OCI-LY7 (cell line): ENCODE data around the gene UFM1. TPM values are rescaled to one million over a fixed set of nuclear protein-coding genes. Genes with fewer than 3 reads are reported as not detected.
"Not testable (repeated sequence)": the region's sequence is repeated elsewhere in the genome, so short reads cannot be mapped to it uniquely, and the experiment has no call there.

Source experiments
- BruUV-seq: library from RNA; stranded (reverse); fragments of 400-500 nt; replicated peaks from 2 replicates; lab custom pipeline; 2021; lab: Mats Ljungman, UMichigan
- CTCF ChIA-PET: fragments of 300-600 bp; sonication (Branson Sonifier 250); formaldehyde crosslinking; loops from one replicate; lab custom pipeline; 2022; ENCODE audit warnings: antibody characterized with exemption; ENCODE audit not compliant: unreplicated experiment; lab: Charles Lee
- POLR2A ChIA-PET: fragments of 300-600 bp; sonication (Branson Sonifier 250); formaldehyde crosslinking; loops from one replicate; lab custom pipeline; 2022; ENCODE audit warnings: antibody characterized with exemption; lab: Charles Lee
- DNase-seq: peaks from one replicate; pipeline ENCODE4 v3.0.0-alpha.2; 2015; ENCODE audit warnings: low spot score
- H2AFZ ChIP-seq: fragments of 200-600 bp; sonication (generic), shearing (Covaris generic); 2 replicates; pipeline ENCODE4 v1.6.1; 2014; ENCODE audit warnings: mild to moderate bottlenecking, antibody characterized with exemption, low read length, moderate library complexity
- H3K27ac ChIP-seq: fragments of 200-600 bp; sonication (generic); 2 replicates; pipeline ENCODE4 v1.5.1; 2014; ENCODE audit warnings: mixed run types, low read depth, mild to moderate bottlenecking, moderate library complexity, low read length, inconsistent platforms; ENCODE audit not compliant: poor library complexity, severe bottlenecking
- H3K36me3 ChIP-seq: fragments of 200-600 bp; sonication (generic); 2 replicates; pipeline ENCODE4 v1.6.1; 2014; ENCODE audit warnings: mild to moderate bottlenecking, antibody characterized with exemption, low read length, moderate library complexity, mixed read lengths; ENCODE audit not compliant: insufficient read depth
- H3K4me1 ChIP-seq: fragments of 200-600 bp; sonication (generic); 2 replicates; pipeline ENCODE4 v1.5.1; 2014; ENCODE audit warnings: mild to moderate bottlenecking, low read length; ENCODE audit not compliant: insufficient read depth, poor library complexity, severe bottlenecking
- H3K4me2 ChIP-seq: fragments of 200-600 bp; sonication (generic); 2 replicates; pipeline ENCODE4 v1.6.1; 2014; ENCODE audit warnings: mild to moderate bottlenecking, low read length
- H3K4me3 ChIP-seq: fragments of 200-600 bp; sonication (generic); 2 replicates; pipeline ENCODE4 v1.5.1; 2014; ENCODE audit warnings: mild to moderate bottlenecking, low read depth, low read length; ENCODE audit not compliant: poor library complexity, severe bottlenecking
- H3K79me2 ChIP-seq: fragments of 200-600 bp; sonication (generic); 2 replicates; pipeline ENCODE4 v1.6.1; 2016; ENCODE audit warnings: low read depth, mild to moderate bottlenecking, low read length, moderate library complexity, mixed read lengths; ENCODE audit not compliant: insufficient read depth
- H3K9me2 ChIP-seq: fragments of 200-600 bp; sonication (generic); 2 replicates; pipeline ENCODE4 v1.6.1; 2016; ENCODE audit warnings: mild to moderate bottlenecking, low read length, mixed read lengths; ENCODE audit not compliant: insufficient read depth
- H3K9me3 ChIP-seq: fragments of 200-600 bp; sonication (generic); 2 replicates; pipeline ENCODE4 v1.6.1; 2014; ENCODE audit warnings: mild to moderate bottlenecking, mixed run types, low read length, mixed read lengths
- H4K20me1 ChIP-seq: fragments of 200-600 bp; sonication (generic); 2 replicates; pipeline ENCODE4 v1.6.1; 2014; ENCODE audit warnings: mild to moderate bottlenecking, antibody characterized with exemption, low read length, moderate library complexity, mixed read lengths; ENCODE audit not compliant: insufficient read depth
- EZH2phosphoT487 ChIP-seq: fragments of 200-600 bp; sonication (generic); IDR thresholded peaks from 2 replicates; pipeline ENCODE4 v1.6.1; 2018; ENCODE audit warnings: low read depth, borderline replicate concordance, mild to moderate bottlenecking, mixed run types, antibody characterized with exemption, low read length, moderate library complexity, mixed read lengths
- intact Hi-C: fragments of 100-400 bp; cut with micrococcal nuclease; formaldehyde crosslinking; loops from one replicate; pipeline ENCODE4 v1.10.0; 2022; ENCODE audit not compliant: unreplicated experiment
- total RNA-seq, 2 experiments: library from RNA; depleted of rRNA in 1 of 2; stranded (reverse); fragments of >200 nt in 1 of 2; shearing (Covaris generic) in 1 of 2; gene quantifications; 2 replicates each; pipeline ENCODE4 v1.2.3, GENCODE V29; 2014 to 2022
- TF ChIP-seq, protein P1 (sequence below): fragments of 200-600 bp; sonication (generic); conservative IDR thresholded peaks from 2 replicates; pipeline ENCODE4 v1.5.1; 2014; ENCODE audit warnings: mild to moderate bottlenecking, antibody characterized with exemption, low read length, moderate library complexity, mixed read lengths

The UFM1 gene
- total RNA-seq, 2 experiments from 2014 or later: 33.3 to 46.9 TPM

DNA sequence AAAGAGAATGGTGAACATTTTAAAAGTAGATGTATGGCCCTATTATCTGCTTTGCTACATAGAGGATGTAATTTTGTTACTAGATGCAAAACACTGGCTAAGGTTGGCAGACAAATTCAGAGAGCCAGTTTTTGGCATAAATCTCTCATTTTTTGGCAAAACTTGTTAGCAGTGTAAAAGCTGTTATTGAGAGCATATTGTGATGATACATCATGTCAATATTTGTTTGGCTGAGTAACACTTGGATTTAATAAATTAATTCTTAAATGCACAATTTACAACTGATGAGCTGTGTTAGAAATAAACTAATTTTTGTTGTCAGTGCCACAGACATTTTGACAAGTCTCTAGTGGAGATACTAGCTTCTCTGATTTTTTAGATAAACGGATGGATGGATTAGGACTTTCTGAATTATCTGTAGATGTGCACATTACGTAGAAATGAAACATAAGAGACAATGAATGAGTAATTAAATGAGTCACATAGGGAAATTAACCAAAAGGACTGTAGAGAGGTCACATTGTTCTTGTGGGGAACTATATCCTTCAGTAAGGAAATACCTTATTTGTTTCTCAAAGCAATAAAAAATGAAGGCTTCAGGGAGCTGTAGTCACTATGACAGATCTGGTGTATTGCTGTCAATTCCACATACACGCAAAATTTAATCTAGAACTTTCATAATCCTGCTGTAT, 17.4 kb downstream of the UFM1 start:
- intact Hi-C loops: no loop called here

DNA sequence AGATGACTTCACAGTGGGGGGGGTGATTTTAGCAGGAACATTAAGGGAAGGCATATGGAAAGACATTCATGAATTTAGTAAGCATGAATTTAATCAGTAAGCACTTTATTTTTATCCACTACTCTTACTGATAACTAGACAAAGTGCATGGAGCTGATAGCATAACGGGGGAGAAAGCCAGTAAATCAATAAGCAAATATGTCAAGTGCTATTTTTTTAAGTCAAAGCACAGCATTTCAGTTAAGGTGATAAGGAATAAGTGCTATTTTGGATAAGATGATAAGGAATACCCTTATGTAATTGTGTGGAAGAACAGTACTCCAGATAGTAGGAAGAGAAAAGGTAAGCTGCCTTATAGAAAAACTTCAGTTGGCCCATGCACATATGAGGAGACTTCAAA, 19.4 kb downstream of the UFM1 start:
- CTCF ChIA-PET: no interaction called here
- no peak for TF ChIP-seq EZH2phosphoT487
- TF ChIP-seq, protein P1, sequence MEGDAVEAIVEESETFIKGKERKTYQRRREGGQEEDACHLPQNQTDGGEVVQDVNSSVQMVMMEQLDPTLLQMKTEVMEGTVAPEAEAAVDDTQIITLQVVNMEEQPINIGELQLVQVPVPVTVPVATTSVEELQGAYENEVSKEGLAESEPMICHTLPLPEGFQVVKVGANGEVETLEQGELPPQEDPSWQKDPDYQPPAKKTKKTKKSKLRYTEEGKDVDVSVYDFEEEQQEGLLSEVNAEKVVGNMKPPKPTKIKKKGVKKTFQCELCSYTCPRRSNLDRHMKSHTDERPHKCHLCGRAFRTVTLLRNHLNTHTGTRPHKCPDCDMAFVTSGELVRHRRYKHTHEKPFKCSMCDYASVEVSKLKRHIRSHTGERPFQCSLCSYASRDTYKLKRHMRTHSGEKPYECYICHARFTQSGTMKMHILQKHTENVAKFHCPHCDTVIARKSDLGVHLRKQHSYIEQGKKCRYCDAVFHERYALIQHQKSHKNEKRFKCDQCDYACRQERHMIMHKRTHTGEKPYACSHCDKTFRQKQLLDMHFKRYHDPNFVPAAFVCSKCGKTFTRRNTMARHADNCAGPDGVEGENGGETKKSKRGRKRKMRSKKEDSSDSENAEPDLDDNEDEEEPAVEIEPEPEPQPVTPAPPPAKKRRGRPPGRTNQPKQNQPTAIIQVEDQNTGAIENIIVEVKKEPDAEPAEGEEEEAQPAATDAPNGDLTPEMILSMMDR: no peak
- Histone ChIP-seq H2AFZ (no peak overlapping the region), H3K27ac (no peak overlapping the region), H3K79me2 (no peaks in the 10 kb centered on the region), H3K9me3 (no peaks in the 10 kb centered on the region), H3K4me3 (no peak overlapping the region), H3K4me2 (no peak overlapping the region), H4K20me1 (no peaks in the 10 kb centered on the region), H3K4me1 (no peaks in the 10 kb centered on the region), H3K9me2 (no peaks in the 10 kb centered on the region), H3K36me3 (no peaks in the 10 kb centered on the region)
- no peak for DNase-seq
- intact Hi-C loops: no loop called here
- POLR2A ChIA-PET: no interaction called here
- BruUV-seq: no TSS peak

More for the DNA sequence above, 17.4 kb downstream of the UFM1 start:
- CTCF ChIA-PET: no interaction called here
- no peaks in the 10 kb centered on the region for H3K9me3 ChIP-seq
- POLR2A ChIA-PET: no interaction called here
- no peak overlapping the region for H3K4me3 ChIP-seq
- H2AFZ ChIP-seq: no peak overlapping the region
- H3K4me1 ChIP-seq: no peaks in the 10 kb centered on the region
- TF ChIP-seq, protein P1: no peak
- no peak for TF ChIP-seq EZH2phosphoT487
- peaks cover 16% of the 10 kb centered on the region for H3K36me3 ChIP-seq
- H4K20me1 ChIP-seq: no peaks in the 10 kb centered on the region
- no peak overlapping the region for H3K4me2 ChIP-seq
- no peak overlapping the region for H3K27ac ChIP-seq
- H3K79me2 ChIP-seq: no peaks in the 10 kb centered on the region
- BruUV-seq: no TSS peak
- H3K9me2 ChIP-seq: no peaks in the 10 kb centered on the region
- no peak for DNase-seq

DNA sequence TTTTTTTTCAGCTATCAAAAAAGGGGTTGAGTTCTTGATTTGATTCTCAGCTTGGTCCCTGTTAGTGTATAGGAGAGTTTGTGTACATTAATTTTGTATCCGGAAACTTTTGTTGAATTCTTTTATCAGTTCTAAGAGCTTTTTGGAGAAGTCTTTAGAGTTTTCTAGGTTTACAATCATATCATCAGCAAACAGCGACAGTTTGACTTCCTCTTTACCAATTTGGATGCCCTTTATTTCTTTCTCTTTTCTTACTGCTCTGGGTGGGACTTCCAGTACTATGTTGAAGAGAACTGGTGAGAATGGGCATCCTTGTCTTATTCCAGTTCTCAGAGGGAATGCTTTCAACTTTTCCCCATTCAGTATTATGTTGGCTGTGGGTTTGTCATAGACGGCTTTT, 20.4 kb downstream of the UFM1 start:
- H3K9me3 ChIP-seq, H3K36me3 ChIP-seq, H3K4me2 ChIP-seq, H3K79me2 ChIP-seq, H2AFZ ChIP-seq, H4K20me1 ChIP-seq, intact Hi-C loops, DNase-seq, H3K27ac ChIP-seq, H3K9me2 ChIP-seq, CTCF ChIA-PET, BruUV-seq, H3K4me3 ChIP-seq, H3K4me1 ChIP-seq: not testable (repeated sequence)
- POLR2A ChIA-PET: interaction anchor here (1.5 kb wide), 1 partner anchor 10 kb away, joined by 3 read pairs; no protein-coding TSS in a partner anchor
